GM20000 (cell line): ENCODE data around the gene KRT84.

Experiments
- DNase-seq: peaks from one replicate; pipeline ENCODE4 v3.0.0; 2012; ENCODE audit warnings: low spot score
- CTCF ChIP-seq: IDR thresholded peaks from 2 replicates; pipeline ENCODE4 v1.5.1; 2012; ENCODE audit warnings: mild to moderate bottlenecking, control low read depth; ENCODE audit errors: extremely low read depth, missing control alignments

KRT84 gene

GRCh38 chr12:52401526-52401925 is 16.1 kb upstream of the KRT84 start:
- no peak for TF ChIP-seq CTCF
- DNase-seq, result no peak

- DNase-seq, result no peak
- no peak for TF ChIP-seq CTCF
Measured at GRCh38 chr12:52400906-52401305, 15.5 kb upstream of the KRT84 start.

DNA sequence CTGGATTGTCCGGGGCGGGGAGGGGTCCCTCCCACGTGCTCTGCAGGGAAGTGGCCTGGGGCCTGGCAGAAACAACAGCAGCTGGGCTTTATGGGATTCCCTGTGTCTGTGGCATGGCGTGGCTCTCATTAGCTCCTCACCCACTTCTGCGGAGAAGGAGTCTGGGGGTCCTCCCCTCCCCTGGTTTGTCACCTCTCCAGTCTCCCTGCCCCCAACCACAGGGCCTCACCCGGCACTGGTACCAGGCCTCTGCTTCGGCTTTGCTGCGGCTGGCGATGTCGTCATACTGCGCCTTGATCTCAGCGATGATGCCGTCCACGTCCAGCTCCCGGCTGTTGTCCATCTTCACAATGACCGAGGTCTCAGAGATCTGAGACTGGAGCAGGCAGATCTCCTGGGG is 14.3 kb upstream of the KRT84 start:
- TF ChIP-seq CTCF, result no peak
- no peak for DNase-seq

- no peak for TF ChIP-seq CTCF
- no peak for DNase-seq
Measured at GRCh38 chr12:52398176-52398575, 12.7 kb upstream of the KRT84 start.

- TF ChIP-seq CTCF, result no peak
- DNase-seq, result no peak
Measured at GRCh38 chr12:52396656-52397055, 11.2 kb upstream of the KRT84 start.

DNA sequence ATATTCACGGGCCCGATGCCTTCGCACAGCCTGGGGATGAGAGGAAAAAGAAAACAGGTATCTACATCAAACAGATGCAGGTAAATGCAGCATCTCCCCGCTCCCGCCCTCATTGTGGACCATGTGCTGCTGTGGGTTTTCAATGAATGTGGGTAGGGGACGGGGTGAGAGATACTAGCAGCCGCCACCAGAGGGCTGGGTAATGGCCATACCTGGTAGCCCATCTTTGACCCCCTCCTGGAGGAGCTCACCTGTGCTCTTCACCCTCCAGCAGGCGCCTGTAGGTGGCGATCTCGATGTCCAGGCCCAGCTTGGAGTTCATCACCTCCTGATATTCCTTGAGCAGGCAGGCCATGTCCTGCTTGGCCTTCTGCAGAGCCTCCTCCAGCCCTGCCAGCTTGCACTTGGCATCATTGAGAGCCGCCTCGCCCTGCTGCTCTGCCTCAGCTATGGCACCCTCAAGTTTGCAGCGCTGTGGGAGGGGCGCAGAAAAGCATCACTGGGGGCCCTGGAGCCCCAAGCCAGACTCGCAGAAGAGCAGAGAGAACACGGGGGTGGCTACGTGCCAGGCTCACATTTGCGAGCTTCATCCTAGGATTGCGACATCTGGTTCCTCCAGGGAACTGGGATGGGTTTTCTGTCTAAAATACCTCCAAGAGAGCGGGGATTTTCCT is 10.4 kb upstream of the KRT84 start:
- TF ChIP-seq CTCF, result no peak
- DNase-seq, result no peak

DNA sequence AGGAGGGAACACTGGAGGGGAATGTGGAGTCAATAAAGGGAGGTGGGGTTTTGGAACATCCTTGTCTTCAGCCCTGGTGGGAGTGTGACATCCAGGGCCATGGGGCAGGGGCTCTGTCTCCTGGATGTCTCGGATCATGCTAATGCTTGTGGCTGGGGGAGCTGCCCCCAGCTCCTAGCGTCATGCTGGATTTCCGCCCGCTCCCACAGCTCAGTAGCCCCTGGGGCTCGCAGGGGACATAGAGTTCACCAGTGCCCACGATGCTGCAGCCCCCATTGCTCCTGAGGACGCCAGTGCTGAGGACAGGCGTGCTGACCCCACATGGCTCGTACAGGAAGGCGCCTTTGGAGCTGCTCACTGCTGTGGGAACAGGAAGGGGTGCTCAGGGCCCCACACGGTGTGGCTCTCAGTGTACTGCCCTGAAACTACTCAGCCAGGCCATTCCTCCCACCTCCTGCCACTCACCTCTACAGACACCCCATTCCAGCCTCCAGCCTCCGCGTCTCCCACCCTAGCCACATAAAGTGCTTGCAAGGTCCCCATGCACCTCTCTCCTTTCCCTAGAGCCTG is 9.5 kb upstream of the KRT84 start:
- no peak for DNase-seq
- TF ChIP-seq CTCF, result no peak
